NT2/D1 (cell line): Measurements from ENCODE around the gene CHCHD6.

Source experiments
- SUZ12 ChIP-seq: IDR thresholded peaks from 2 replicates; pipeline ENCODE4 v1.6.1; 2011; ENCODE audit not compliant: insufficient read length, insufficient read depth; ENCODE audit errors: extremely low read depth
- YY1 ChIP-seq: IDR thresholded peaks from 2 replicates; pipeline ENCODE4 v1.6.1; 2011; ENCODE audit not compliant: insufficient read length, insufficient read depth
- ZNF274 ChIP-seq: IDR thresholded peaks from 2 replicates; pipeline ENCODE4 v1.6.1; 2011; ENCODE audit warnings: mild to moderate bottlenecking, low read depth, low read length

DNA sequence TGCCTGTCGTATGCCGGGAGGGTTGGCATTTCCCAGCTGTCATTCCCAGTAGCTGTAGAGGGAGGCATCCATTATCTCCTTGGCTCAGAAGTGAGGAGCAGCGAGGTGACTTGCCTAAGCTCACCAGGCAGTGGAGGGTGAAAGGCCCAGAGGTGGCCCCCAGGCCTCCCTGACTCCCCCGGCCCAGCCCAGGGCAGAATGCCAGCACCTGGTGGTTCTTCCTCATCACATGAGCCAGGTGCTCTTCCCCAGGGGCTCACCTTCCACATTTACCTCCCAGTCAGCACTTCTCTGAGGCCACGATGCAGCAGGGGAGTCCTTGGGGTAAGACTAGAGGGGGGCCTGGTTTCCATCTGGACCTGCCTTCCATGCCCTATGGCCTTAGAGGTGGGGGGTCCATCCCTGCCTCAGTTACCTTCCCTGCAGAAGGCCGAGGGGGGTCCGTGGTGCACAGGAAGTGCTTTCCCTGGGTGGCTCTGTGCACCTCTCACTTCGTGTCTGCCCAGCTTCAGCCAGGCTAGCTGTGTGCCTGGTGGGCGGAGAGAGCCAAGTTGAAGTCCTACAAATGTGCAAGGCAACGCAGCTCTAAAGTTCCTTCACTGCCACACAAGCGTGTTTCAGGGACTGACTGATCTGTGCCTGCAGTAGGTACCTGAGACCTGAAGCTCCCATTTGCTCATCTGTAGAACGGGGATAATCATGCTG lies 208.6 kb downstream of the CHCHD6 start:
- TF ChIP-seq YY1 (no peak), SUZ12 (no peak), ZNF274 (no peak)
